ENCODE results near the gene RIOK2. TPM values are rescaled to one million over a fixed set of nuclear protein-coding genes. Genes with fewer than 3 reads are reported as not detected.

Gene RIOK2
- total and polyA plus RNA-seq, 2 donors from 2014 or later = 18.2 to 23.3 TPM

- H3K9ac ChIP-seq (ENCODE audit: low read length in 3 of 3) = no peak overlapping the region
- intact Hi-C loops (cut with DNase I) = no loop called here
- H3K36me3 ChIP-seq (ENCODE audit: control insufficient read depth in 2 of 3, insufficient read depth in 3 of 3, low read length in 3 of 3) = no peaks in the 10 kb centered on the region
- DNase-seq = no peak
- no peaks in the 10 kb centered on the region for H3K9me3 ChIP-seq (ENCODE audit: control insufficient read depth in 2 of 3, insufficient read depth in 1 of 3, low read length in 3 of 3)
- H3K4me3 ChIP-seq (ENCODE audit: low read length in 3 of 3) = no peak overlapping the region
- FAIRE-seq = no peak
- no peaks in the 10 kb centered on the region for H3K4me1 ChIP-seq (ENCODE audit: control insufficient read depth in 2 of 3, insufficient read depth in 2 of 3, low read depth in 1 of 3, low read length in 3 of 3)
- H3K27me3 ChIP-seq (ENCODE audit: control insufficient read depth, insufficient read depth, low read length) = no peaks in the 10 kb centered on the region
- no peak overlapping the region for H3K27ac ChIP-seq (ENCODE audit: low read depth in 2 of 2, low read length in 2 of 2)
- no peak for TF ChIP-seq CTCF (IDR thresholded peaks at IDR 0.05; ENCODE audit: borderline replicate concordance, extremely low read depth, insufficient read depth)
These were observed 62.9 kb downstream of the RIOK2 start for GRCh38 chr5:97120195-97120594.

- no peaks in the 10 kb centered on the region for H3K4me1 ChIP-seq (ENCODE audit: control insufficient read depth in 2 of 3, insufficient read depth in 2 of 3, low read depth in 1 of 3, low read length in 3 of 3)
- H3K36me3 ChIP-seq (ENCODE audit: control insufficient read depth in 2 of 3, insufficient read depth in 3 of 3, low read length in 3 of 3) = no peaks in the 10 kb centered on the region
- H3K27ac ChIP-seq (ENCODE audit: low read depth in 2 of 2, low read length in 2 of 2) = no peak overlapping the region
- intact Hi-C loops (cut with DNase I) = no loop called here
- no peak for TF ChIP-seq CTCF (IDR thresholded peaks at IDR 0.05; ENCODE audit: borderline replicate concordance, extremely low read depth, insufficient read depth)
- FAIRE-seq = no peak
- H3K27me3 ChIP-seq (ENCODE audit: control insufficient read depth, insufficient read depth, low read length) = no peaks in the 10 kb centered on the region
- H3K4me3 ChIP-seq (ENCODE audit: low read length in 3 of 3) = no peak overlapping the region
- H3K9ac ChIP-seq (ENCODE audit: low read length in 3 of 3) = no peak overlapping the region
- no peaks in the 10 kb centered on the region for H3K9me3 ChIP-seq (ENCODE audit: control insufficient read depth in 2 of 3, insufficient read depth in 1 of 3, low read length in 3 of 3)
- no peak for DNase-seq
These were observed 64.0 kb downstream of the RIOK2 start for GRCh38 chr5:97119007-97119390.

- Histone ChIP-seq H3K36me3 (ENCODE audit: control insufficient read depth in 2 of 3, insufficient read depth in 3 of 3, low read length in 3 of 3) (no peaks in the 10 kb centered on the region), H3K27ac (ENCODE audit: low read depth in 2 of 2, low read length in 2 of 2) (no peak overlapping the region), H3K9me3 (ENCODE audit: control insufficient read depth in 2 of 3, insufficient read depth in 1 of 3, low read length in 3 of 3) (no peaks in the 10 kb centered on the region), H3K4me3 (ENCODE audit: low read length in 3 of 3) (no peak overlapping the region), H3K27me3 (ENCODE audit: control insufficient read depth, insufficient read depth, low read length) (no peaks in the 10 kb centered on the region), H3K4me1 (ENCODE audit: control insufficient read depth in 2 of 3, insufficient read depth in 2 of 3, low read depth in 1 of 3, low read length in 3 of 3) (no peaks in the 10 kb centered on the region), H3K9ac (ENCODE audit: low read length in 3 of 3) (no peak overlapping the region)
- intact Hi-C loops (cut with DNase I) = no loop called here
- DNase-seq (peak in 1 of 5 donors; percentile 40), FAIRE-seq (no peak)
- TF ChIP-seq CTCF (IDR thresholded peaks at IDR 0.05; ENCODE audit: borderline replicate concordance, extremely low read depth, insufficient read depth) = no peak
These were observed 64.6 kb downstream of the RIOK2 start for GRCh38 chr5:97118261-97119006.

Data from kidney (tissue), 14 donors.